ENCODE measurements around the gene EPB41L1. TPM values are rescaled to one million over a fixed set of nuclear protein-coding genes. Genes with fewer than 3 reads are reported as not detected.

Gene EPB41L1
- total RNA-seq, 1 donor from 2014 or later = 32.7 TPM

- H3F3A ChIP-seq (ENCODE audit: low read depth) = no peaks in the 10 kb centered on the region
- H3K27ac ChIP-seq = no peak overlapping the region
- no peaks in the 10 kb centered on the region for H3K79me2 ChIP-seq (ENCODE audit: low read depth)
- no peak overlapping the region for H2AFZ ChIP-seq (replicated peaks)
- no peak for DNase-seq (ENCODE audit: low spot score)
- no peak overlapping the region for H3K4me2 ChIP-seq
- Mint-ChIP-seq H3K27me3 (ENCODE audit: insufficient read depth, low read depth) (peaks cover 13% of the 10 kb centered on the region), H3K27ac (no peak overlapping the region), H3K4me1 (peaks cover 17% of the 10 kb centered on the region), H3K36me3 (no peaks in the 10 kb centered on the region), H3K4me3 (no peak overlapping the region), H3K9me3 (no peaks in the 10 kb centered on the region)
- no peaks in the 10 kb centered on the region for H3K9me3 ChIP-seq (ENCODE audit: low read depth)
- no peak overlapping the region for H3K4me3 ChIP-seq
- no peaks in the 10 kb centered on the region for H3K4me1 ChIP-seq
- no peak overlapping the region for H3K9ac ChIP-seq
- no peaks in the 10 kb centered on the region for H3K36me3 ChIP-seq
- H3K27me3 ChIP-seq = peaks cover 4% of the 10 kb centered on the region
- peaks cover under 1% of the 10 kb centered on the region for H4K20me1 ChIP-seq (ENCODE audit: low read depth)
- TF ChIP-seq EZH2 (IDR thresholded peaks at IDR 0.05) (no peak), CTCF (IDR thresholded peaks at IDR 0.05) (no peak), EZH2phosphoT487 (IDR thresholded peaks at IDR 0.05) (no peak)
These were observed 47.9 kb upstream of the EPB41L1 start for GRCh38 chr20:36106606-36107005.

GRCh38 chr20:36107881-36108280 lies 46.7 kb upstream of the EPB41L1 start:
- Histone ChIP-seq H3K9me3 (ENCODE audit: low read depth) (no peaks in the 10 kb centered on the region), H3K4me1 (no peaks in the 10 kb centered on the region), H4K20me1 (ENCODE audit: low read depth) (no peaks in the 10 kb centered on the region), H3F3A (ENCODE audit: low read depth) (no peaks in the 10 kb centered on the region), H3K27me3 (peaks cover 2% of the 10 kb centered on the region), H3K27ac (no peak overlapping the region), H3K4me2 (no peak overlapping the region), H3K79me2 (ENCODE audit: low read depth) (no peaks in the 10 kb centered on the region), H3K36me3 (no peaks in the 10 kb centered on the region), H3K9ac (no peak overlapping the region), H3K4me3 (no peak overlapping the region), H2AFZ (replicated peaks) (no peak overlapping the region)
- Mint-ChIP-seq H3K36me3 (no peaks in the 10 kb centered on the region), H3K27me3 (ENCODE audit: insufficient read depth, low read depth) (peaks cover 10% of the 10 kb centered on the region), H3K4me1 (peaks cover 26% of the 10 kb centered on the region), H3K9me3 (no peaks in the 10 kb centered on the region), H3K27ac (no peak overlapping the region), H3K4me3 (no peak overlapping the region)
- no peak for DNase-seq (ENCODE audit: low spot score)
- TF ChIP-seq CTCF (IDR thresholded peaks at IDR 0.05) (no peak), EZH2 (IDR thresholded peaks at IDR 0.05) (no peak), EZH2phosphoT487 (IDR thresholded peaks at IDR 0.05) (no peak)

GRCh38 chr20:36109251-36109947 lies 45.1 kb upstream of the EPB41L1 start:
- Histone ChIP-seq H3K36me3 (no peaks in the 10 kb centered on the region), H3K27ac (no peak overlapping the region), H3K79me2 (ENCODE audit: low read depth) (no peaks in the 10 kb centered on the region), H3K4me1 (no peaks in the 10 kb centered on the region), H4K20me1 (ENCODE audit: low read depth) (no peaks in the 10 kb centered on the region), H3K9ac (no peak overlapping the region), H3K9me3 (ENCODE audit: low read depth) (no peaks in the 10 kb centered on the region), H3K4me2 (no peak overlapping the region), H2AFZ (replicated peaks) (no peak overlapping the region), H3F3A (ENCODE audit: low read depth) (no peaks in the 10 kb centered on the region), H3K27me3 (no peaks in the 10 kb centered on the region), H3K4me3 (no peak overlapping the region)
- H3K27me3 Mint-ChIP-seq (ENCODE audit: insufficient read depth, low read depth) = peaks cover 10% of the 10 kb centered on the region
- no peak overlapping the region for H3K27ac Mint-ChIP-seq
- H3K4me3 Mint-ChIP-seq = no peak overlapping the region
- H3K4me1 Mint-ChIP-seq = peaks cover 25% of the 10 kb centered on the region
- TF ChIP-seq CTCF (IDR thresholded peaks at IDR 0.05) (no peak), EZH2 (IDR thresholded peaks at IDR 0.05) (no peak)
- no peaks in the 10 kb centered on the region for H3K36me3 Mint-ChIP-seq
- DNase-seq (ENCODE audit: low spot score) = no peak
- H3K9me3 Mint-ChIP-seq = no peaks in the 10 kb centered on the region
